Ovary (tissue), 10 donors: ENCODE results near the gene ZNF646. TPM values are rescaled to one million over a fixed set of nuclear protein-coding genes. Genes with fewer than 3 reads are reported as not detected.

Experiments used
- DNase-seq, 5 donors: peaks; one replicate each; pipeline ENCODE4 v3.0.0-alpha.2; 2019 to 2020
- H3K27ac ChIP-seq, 2 donors: fragments of 200-600 bp; one replicate each; pipeline versions ENCODE4 v1.5.1 to v1.8.0; 2019 to 2022
- H3K27me3 ChIP-seq: fragments of 200-600 bp; one replicate; pipeline ENCODE4 v1.8.0; 2022
- H3K36me3 ChIP-seq: fragments of 200-600 bp; sonication (generic); one replicate; pipeline ENCODE4 v1.5.1; 2019
- H3K4me1 ChIP-seq: one replicate; pipeline ENCODE4 v1.8.1; 2013; ENCODE audit warnings: mild to moderate bottlenecking, moderate library complexity; ENCODE audit not compliant: insufficient read depth
- H3K4me3 ChIP-seq: fragments of 200-600 bp; sonication (generic); one replicate; pipeline ENCODE4 v1.5.1; 2017
- H3K9me3 ChIP-seq, 2 donors: fragments of 200-600 bp in 1 of 2; sonication (generic) in 1 of 2; one replicate each; pipeline versions ENCODE4 v1.5.1 to v1.8.1; 2013 to 2019; ENCODE audit warnings: mild to moderate bottlenecking in 1 of 2, moderate library complexity in 1 of 2
- EP300 ChIP-seq: sonication (generic); formaldehyde crosslinking; IDR thresholded peaks from one replicate; pipeline ENCODE4 v1.6.1; 2017; ENCODE audit warnings: antibody characterized with exemption
- POLR2A ChIP-seq: fragments of 450-650 bp; IDR thresholded peaks from one replicate; pipeline ENCODE4 v1.6.1; 2017; ENCODE audit warnings: antibody characterized with exemption, mild to moderate bottlenecking, moderate library complexity
- WGBS, 3 donors: extraction: QIAGEN DNeasy Blood & Tissue Kit in 1 of 3; methylation state at CpG; one replicate each; pipeline versions ENCODE4 v1.1.5 to v1.1.7; 2013 to 2017; 5-methylcytosine and 5-hydroxymethylcytosine counted together
- intact Hi-C, 4 donors: fragments of 100-400 bp; cut with DNase I; formaldehyde crosslinking; loops; one replicate each; pipeline versions ENCODE4 v1.11.0 to v1.15.1; 2022 to 2023
- long read RNA-seq, 3 donors: library from polyadenylated mRNA in 2 of 3; unstranded in 2 of 3; transcript quantifications; one replicate each; pipeline ENCODE4 v2.0.0 and lab custom pipeline, GENCODE V29; 2021 to 2026
- polyA plus RNA-seq, 2 donors: library from polyadenylated mRNA; stranded (reverse); fragments of 200-250 nt in 1 of 2; fragments of 350-450 nt in 1 of 2; fragmentation: Illumina TruSeq in 1 of 2; extraction: RNeasy Lipid Tissue Mini Kit (QIAGEN cat#74804) in 1 of 2; gene quantifications; one replicate each; pipeline ENCODE4 v1.2.3, GENCODE V29; 2013 to 2014
- total RNA-seq, 7 donors: library from RNA; depleted of rRNA in 2 of 7; stranded (reverse); fragments of >200 nt in 2 of 7; fragmentation: NEBNext Ultra II Directional in 3 of 7; extraction: Animal tissue kit (Norgen Biotek cat#: 25700) in 3 of 7; gene quantifications; one replicate each; pipeline versions ENCODE4 v1.1.0 to v1.2.4, GENCODE V29; 2016 to 2023
- TF ChIP-seq, protein P1 (sequence below), 3 donors: fragments of 450-650 bp in 2 of 3; fragments of 200-600 bp in 1 of 3; IDR thresholded peaks; one replicate each; pipeline versions ENCODE4 v1.5.1 to v1.8.0; 2016 to 2022; ENCODE audit warnings: antibody characterized with exemption in 3 of 3, mild to moderate bottlenecking in 1 of 3
- donor health status: DM: no; HTN: no; CAD: no; lungs with moderate emphysema.
- donor health status: DM: no; HTN: no; CAD: no.
- donor health status: Bipolar disorder and iron deficiency.
- donor health status: DM: yes; HTN: yes; CAD: no.
- donor health status: DM: no; HTN: no; CAD: no.
- donor health status: DM: yes; HTN: yes; CAD: no.

ZNF646 gene, protein sequence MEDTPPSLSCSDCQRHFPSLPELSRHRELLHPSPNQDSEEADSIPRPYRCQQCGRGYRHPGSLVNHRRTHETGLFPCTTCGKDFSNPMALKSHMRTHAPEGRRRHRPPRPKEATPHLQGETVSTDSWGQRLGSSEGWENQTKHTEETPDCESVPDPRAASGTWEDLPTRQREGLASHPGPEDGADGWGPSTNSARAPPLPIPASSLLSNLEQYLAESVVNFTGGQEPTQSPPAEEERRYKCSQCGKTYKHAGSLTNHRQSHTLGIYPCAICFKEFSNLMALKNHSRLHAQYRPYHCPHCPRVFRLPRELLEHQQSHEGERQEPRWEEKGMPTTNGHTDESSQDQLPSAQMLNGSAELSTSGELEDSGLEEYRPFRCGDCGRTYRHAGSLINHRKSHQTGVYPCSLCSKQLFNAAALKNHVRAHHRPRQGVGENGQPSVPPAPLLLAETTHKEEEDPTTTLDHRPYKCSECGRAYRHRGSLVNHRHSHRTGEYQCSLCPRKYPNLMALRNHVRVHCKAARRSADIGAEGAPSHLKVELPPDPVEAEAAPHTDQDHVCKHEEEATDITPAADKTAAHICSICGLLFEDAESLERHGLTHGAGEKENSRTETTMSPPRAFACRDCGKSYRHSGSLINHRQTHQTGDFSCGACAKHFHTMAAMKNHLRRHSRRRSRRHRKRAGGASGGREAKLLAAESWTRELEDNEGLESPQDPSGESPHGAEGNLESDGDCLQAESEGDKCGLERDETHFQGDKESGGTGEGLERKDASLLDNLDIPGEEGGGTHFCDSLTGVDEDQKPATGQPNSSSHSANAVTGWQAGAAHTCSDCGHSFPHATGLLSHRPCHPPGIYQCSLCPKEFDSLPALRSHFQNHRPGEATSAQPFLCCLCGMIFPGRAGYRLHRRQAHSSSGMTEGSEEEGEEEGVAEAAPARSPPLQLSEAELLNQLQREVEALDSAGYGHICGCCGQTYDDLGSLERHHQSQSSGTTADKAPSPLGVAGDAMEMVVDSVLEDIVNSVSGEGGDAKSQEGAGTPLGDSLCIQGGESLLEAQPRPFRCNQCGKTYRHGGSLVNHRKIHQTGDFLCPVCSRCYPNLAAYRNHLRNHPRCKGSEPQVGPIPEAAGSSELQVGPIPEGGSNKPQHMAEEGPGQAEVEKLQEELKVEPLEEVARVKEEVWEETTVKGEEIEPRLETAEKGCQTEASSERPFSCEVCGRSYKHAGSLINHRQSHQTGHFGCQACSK (N-terminal part only)
- 10 to 100 TPM; 12.4 to 16.3 (median 14.8) TPM for total RNA-seq
- 10 to 100 TPM in 1 of 2 donors, 1 to 10 TPM in 1; 2.3 to 12.0 TPM for polyA plus RNA-seq
- long read RNA-seq, donor 1, full-length matches to known transcripts = 13 of 27 reads
- long read RNA-seq, donor 1, partial matches to known transcripts = 14 of 27 reads
- long read RNA-seq, donor 1, other reads (novel, unspliced or antisense) = 0 of 27 reads
- long read RNA-seq, donor 2, full-length matches to known transcripts = 26 of 294 reads
- long read RNA-seq, donor 2, partial matches to known transcripts = 104 of 294 reads
- long read RNA-seq, donor 2, other reads (novel, unspliced or antisense) = 164 of 294 reads
- long read RNA-seq, donor 3, full-length matches to known transcripts = 2 of 12 reads
- long read RNA-seq, donor 3, partial matches to known transcripts = 8 of 12 reads
- long read RNA-seq, donor 3, other reads (novel, unspliced or antisense) = 2 of 12 reads

DNA sequence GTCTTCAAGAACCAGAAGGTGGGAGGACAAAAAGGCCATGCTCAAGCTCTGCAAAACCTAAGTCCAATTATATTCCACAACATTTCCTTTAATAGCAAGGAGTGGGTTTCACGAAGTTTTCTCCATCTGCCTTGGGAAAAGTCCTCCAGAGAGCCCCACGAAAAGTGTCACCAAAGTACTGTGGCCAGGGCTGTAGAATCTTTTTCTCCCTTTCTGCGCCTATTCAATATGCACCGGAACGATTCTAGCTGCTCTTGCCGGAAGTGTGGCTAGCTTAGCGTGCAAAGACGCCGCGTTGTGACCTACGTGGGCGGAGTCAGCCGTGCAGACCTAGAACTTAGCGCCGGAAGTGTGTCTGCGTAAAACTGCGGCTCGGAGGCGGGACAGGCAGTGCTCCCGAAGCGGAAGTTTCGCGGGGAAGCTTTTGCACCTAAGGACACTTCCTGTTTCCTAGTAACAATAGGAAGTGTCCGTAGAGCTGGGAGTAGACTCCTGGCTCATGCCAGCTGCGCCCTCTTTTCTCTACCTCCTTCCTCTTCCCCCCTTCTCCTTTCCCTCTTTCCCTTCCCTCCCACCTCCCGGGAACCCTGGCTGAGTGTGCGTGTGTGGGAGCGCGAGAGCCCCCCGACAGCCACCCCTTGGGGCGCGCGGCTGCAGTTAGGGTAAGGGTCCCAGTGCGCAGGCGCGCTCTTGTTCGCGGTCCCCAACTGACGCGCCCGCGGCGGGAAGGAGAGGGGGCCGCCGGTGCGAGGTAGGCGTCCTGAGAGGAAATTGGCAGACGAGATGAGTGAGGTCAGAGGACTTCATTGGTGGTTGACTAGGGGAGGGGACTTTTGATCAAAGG is at the start of gene ZNF646, which contains the start of gene ZNF668:
TSS of gene ZNF646 (plus strand) at position 453 of the 844 bp plus-strand sequence. CDS start 1,903 bp downstream, outside the sequence.
TSS of gene ZNF668 (minus strand) at position 271 of the 844 bp plus-strand sequence. CDS start 9,781 bp downstream, outside the sequence.
- no peaks in the 10 kb centered on the region for H3K36me3 ChIP-seq
- no peaks in the 10 kb centered on the region for H3K9me3 ChIP-seq
- H3K27ac ChIP-seq = peak within 1 kb of the TSS; percentile 79 to 86
- intact Hi-C loops = no loop called here
- H3K4me3 ChIP-seq = peak within 1 kb of the TSS; percentile 94
- 0% methylated on average over 48 of the region's 48 CpGs for WGBS, 3 donors
- peak; percentile 65 for TF ChIP-seq POLR2A
- TF ChIP-seq, protein P1, sequence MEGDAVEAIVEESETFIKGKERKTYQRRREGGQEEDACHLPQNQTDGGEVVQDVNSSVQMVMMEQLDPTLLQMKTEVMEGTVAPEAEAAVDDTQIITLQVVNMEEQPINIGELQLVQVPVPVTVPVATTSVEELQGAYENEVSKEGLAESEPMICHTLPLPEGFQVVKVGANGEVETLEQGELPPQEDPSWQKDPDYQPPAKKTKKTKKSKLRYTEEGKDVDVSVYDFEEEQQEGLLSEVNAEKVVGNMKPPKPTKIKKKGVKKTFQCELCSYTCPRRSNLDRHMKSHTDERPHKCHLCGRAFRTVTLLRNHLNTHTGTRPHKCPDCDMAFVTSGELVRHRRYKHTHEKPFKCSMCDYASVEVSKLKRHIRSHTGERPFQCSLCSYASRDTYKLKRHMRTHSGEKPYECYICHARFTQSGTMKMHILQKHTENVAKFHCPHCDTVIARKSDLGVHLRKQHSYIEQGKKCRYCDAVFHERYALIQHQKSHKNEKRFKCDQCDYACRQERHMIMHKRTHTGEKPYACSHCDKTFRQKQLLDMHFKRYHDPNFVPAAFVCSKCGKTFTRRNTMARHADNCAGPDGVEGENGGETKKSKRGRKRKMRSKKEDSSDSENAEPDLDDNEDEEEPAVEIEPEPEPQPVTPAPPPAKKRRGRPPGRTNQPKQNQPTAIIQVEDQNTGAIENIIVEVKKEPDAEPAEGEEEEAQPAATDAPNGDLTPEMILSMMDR (IDR thresholded peaks at IDR 0.05) = no peak
- H3K27me3 ChIP-seq = no peaks in the 10 kb centered on the region
- peak; percentile 96 to 98 (median 97) for DNase-seq
- H3K4me1 ChIP-seq = peaks cover 4% of the 10 kb centered on the region

DNA sequence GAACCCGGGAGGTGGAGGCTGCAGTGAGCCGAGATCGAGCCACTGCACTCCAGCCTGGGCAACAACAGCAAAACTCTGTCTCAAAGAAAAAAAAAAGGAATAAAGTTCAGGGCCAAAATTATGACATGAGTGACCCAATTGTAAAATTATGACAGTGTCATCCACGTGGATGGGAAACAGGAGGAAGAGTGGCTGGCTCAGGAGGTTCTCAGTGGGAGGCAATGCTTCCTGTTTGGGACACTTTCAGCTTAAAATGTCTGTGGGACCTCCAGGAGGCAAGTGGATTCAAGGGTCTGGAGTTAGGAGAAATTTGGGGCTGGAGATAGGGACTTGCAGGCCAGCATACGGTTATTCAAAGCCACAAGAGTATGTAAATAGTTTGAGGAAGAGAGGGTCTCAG is 48.9 kb upstream of the ZNF646 start:
- DNase-seq = no peak

DNA sequence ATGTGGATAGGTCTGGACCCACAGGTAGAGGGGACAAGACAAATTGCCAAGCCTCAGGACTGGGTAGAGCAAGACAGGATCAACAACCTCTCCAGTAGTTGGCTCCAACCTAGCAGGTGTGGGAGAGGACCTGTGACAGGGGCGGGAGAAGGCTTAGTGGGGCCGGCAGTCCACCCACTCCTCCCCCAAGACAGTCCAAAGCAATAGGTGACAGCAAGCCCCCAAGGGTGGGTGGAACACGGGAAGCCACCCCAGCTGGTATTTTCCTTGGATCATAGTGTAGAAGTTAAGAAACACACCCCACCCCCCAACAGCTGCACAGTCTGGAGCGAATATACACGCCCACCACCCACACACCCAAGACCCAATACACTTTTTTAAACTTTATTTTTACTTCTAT is 45.0 kb upstream of the ZNF646 start:
- intact Hi-C loops = loop anchor here in 1 of 4 donors (5.0 kb wide), 1 partner anchor 37 kb away; no protein-coding TSS in a partner anchor
- Histone ChIP-seq H3K4me1 (peaks cover 3% of the 10 kb centered on the region), H3K9me3 (no peaks in the 10 kb centered on the region), H3K27ac (no peak overlapping the region), H3K27me3 (no peaks in the 10 kb centered on the region), H3K4me3 (no peak overlapping the region), H3K36me3 (no peaks in the 10 kb centered on the region)
- DNase-seq = no peak
- TF ChIP-seq POLR2A = no peak
- 61 to 73% (median 71%) methylated on average over 5 of the region's 5 CpGs for WGBS, 3 donors

More for the DNA sequence above, 48.9 kb upstream of the ZNF646 start:
- intact Hi-C loops = loop anchor here in 1 of 4 donors (5.0 kb wide), 1 partner anchor 33 kb away; no protein-coding TSS in a partner anchor
- Histone ChIP-seq H3K36me3 (no peaks in the 10 kb centered on the region), H3K9me3 (no peaks in the 10 kb centered on the region), H3K27ac (no peak overlapping the region), H3K4me3 (no peak overlapping the region), H3K4me1 (no peaks in the 10 kb centered on the region), H3K27me3 (no peaks in the 10 kb centered on the region)
- WGBS, 3 donors = 70 to 78% (median 75%) methylated on average over 5 of the region's 5 CpGs
- TF ChIP-seq POLR2A (no peak), EP300 (no peak)
- TF ChIP-seq, protein P1 (IDR thresholded peaks at IDR 0.05) = no peak
